ENCODE data around the gene NKAIN2. TPM values are rescaled to one million over a fixed set of nuclear protein-coding genes. Genes with fewer than 3 reads are reported as not detected.

NKAIN2 gene
- total RNA-seq, 1 experiment from 2014 or later = not detected

GRCh38 chr6:124524491-124525200, 721.0 kb downstream of the NKAIN2 start:
- H3K9me3 ChIP-seq (ENCODE audit: control insufficient read depth in 1 of 2, insufficient read depth in 1 of 2, low read depth in 1 of 2, low read length in 2 of 2) = no peaks in the 10 kb centered on the region
- no peaks in the 10 kb centered on the region for H4K20me1 ChIP-seq (ENCODE audit: insufficient read depth)
- H2AFZ ChIP-seq (ENCODE audit: low read depth, low read length, poor library complexity, severe bottlenecking) = no peak overlapping the region
- no peaks in the 10 kb centered on the region for H3K4me1 ChIP-seq (ENCODE audit: control insufficient read depth in 1 of 2, insufficient read depth in 2 of 2, low read length in 2 of 2)
- H3K79me2 ChIP-seq (ENCODE audit: insufficient read depth, low read length) = no peaks in the 10 kb centered on the region
- H3K36me3 ChIP-seq (ENCODE audit: control insufficient read depth in 1 of 2, insufficient read depth in 2 of 2, low read length in 2 of 2) = no peaks in the 10 kb centered on the region
- no peak for ATAC-seq
- no peaks in the 10 kb centered on the region for H3K9me2 ChIP-seq (ENCODE audit: insufficient read depth)
- intact Hi-C loops (cut with micrococcal nuclease) = no loop called here
- no peak overlapping the region for H3K4me2 ChIP-seq (ENCODE audit: low read length)
- DNase-seq (ENCODE audit: low read depth, low spot score) = no peak
- H3K4me3 ChIP-seq (replicated peaks in 1 of 2; ENCODE audit: low read depth in 1 of 2, low read length in 2 of 2) = no peak overlapping the region
- POLR2A ChIA-PET = no interaction called here
- H3K9ac ChIP-seq (ENCODE audit: low read length) = no peak overlapping the region
- RAD21 ChIA-PET (ENCODE audit: low non-redundant PET in 1 of 2, low total read pairs in 2 of 2, uncharacterized antibody in 2 of 2, unreplicated experiment in 2 of 2) = no interaction called here
- TF ChIP-seq EZH2 (IDR thresholded peaks at IDR 0.05) (no peak), MAX (IDR thresholded peaks at IDR 0.05) (no peak), EGR1 (IDR thresholded peaks at IDR 0.05; ENCODE audit: low read depth) (no peak), SP1 (IDR thresholded peaks at IDR 0.05; ENCODE audit: low read depth) (no peak), ZFX (IDR thresholded peaks at IDR 0.05) (no peak), RAD21 (IDR thresholded peaks at IDR 0.05; ENCODE audit: low read depth) (no peak), CBX3 (IDR thresholded peaks at IDR 0.05; ENCODE audit: low read depth) (no peak), SIN3A (IDR thresholded peaks at IDR 0.05; ENCODE audit: low read depth) (no peak), YY1 (IDR thresholded peaks at IDR 0.05; ENCODE audit: extremely low read depth, insufficient replicate concordance, low read depth, low read length) (no peak), ELF1 (IDR thresholded peaks at IDR 0.05; ENCODE audit: borderline replicate concordance, low read depth) (no peak), TCF7L2 (IDR thresholded peaks at IDR 0.05; ENCODE audit: borderline replicate concordance, extremely low read depth, insufficient read depth, insufficient read length) (no peak), POLR2AphosphoS5 (IDR thresholded peaks at IDR 0.05; ENCODE audit: low read depth, low read length) (no peak), CEBPB (IDR thresholded peaks at IDR 0.05; ENCODE audit: low read depth) (no peak)
- TF ChIP-seq, protein P1, sequence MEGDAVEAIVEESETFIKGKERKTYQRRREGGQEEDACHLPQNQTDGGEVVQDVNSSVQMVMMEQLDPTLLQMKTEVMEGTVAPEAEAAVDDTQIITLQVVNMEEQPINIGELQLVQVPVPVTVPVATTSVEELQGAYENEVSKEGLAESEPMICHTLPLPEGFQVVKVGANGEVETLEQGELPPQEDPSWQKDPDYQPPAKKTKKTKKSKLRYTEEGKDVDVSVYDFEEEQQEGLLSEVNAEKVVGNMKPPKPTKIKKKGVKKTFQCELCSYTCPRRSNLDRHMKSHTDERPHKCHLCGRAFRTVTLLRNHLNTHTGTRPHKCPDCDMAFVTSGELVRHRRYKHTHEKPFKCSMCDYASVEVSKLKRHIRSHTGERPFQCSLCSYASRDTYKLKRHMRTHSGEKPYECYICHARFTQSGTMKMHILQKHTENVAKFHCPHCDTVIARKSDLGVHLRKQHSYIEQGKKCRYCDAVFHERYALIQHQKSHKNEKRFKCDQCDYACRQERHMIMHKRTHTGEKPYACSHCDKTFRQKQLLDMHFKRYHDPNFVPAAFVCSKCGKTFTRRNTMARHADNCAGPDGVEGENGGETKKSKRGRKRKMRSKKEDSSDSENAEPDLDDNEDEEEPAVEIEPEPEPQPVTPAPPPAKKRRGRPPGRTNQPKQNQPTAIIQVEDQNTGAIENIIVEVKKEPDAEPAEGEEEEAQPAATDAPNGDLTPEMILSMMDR (IDR thresholded peaks at IDR 0.05 in 2 of 3, conservative IDR thresholded peaks at IDR 0.05 in 1 of 3; ENCODE audit: borderline replicate concordance in 1 of 3, insufficient read depth in 1 of 3, low read depth in 2 of 3, low read length in 2 of 3) = no peak
- TF ChIP-seq, protein P2, sequence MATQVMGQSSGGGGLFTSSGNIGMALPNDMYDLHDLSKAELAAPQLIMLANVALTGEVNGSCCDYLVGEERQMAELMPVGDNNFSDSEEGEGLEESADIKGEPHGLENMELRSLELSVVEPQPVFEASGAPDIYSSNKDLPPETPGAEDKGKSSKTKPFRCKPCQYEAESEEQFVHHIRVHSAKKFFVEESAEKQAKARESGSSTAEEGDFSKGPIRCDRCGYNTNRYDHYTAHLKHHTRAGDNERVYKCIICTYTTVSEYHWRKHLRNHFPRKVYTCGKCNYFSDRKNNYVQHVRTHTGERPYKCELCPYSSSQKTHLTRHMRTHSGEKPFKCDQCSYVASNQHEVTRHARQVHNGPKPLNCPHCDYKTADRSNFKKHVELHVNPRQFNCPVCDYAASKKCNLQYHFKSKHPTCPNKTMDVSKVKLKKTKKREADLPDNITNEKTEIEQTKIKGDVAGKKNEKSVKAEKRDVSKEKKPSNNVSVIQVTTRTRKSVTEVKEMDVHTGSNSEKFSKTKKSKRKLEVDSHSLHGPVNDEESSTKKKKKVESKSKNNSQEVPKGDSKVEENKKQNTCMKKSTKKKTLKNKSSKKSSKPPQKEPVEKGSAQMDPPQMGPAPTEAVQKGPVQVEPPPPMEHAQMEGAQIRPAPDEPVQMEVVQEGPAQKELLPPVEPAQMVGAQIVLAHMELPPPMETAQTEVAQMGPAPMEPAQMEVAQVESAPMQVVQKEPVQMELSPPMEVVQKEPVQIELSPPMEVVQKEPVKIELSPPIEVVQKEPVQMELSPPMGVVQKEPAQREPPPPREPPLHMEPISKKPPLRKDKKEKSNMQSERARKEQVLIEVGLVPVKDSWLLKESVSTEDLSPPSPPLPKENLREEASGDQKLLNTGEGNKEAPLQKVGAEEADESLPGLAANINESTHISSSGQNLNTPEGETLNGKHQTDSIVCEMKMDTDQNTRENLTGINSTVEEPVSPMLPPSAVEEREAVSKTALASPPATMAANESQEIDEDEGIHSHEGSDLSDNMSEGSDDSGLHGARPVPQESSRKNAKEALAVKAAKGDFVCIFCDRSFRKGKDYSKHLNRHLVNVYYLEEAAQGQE (IDR thresholded peaks at IDR 0.05; ENCODE audit: low read depth) = no peak
- no peaks in the 10 kb centered on the region for H3K27me3 ChIP-seq (ENCODE audit: insufficient read depth, low read length)
- no peak overlapping the region for H3K27ac ChIP-seq (ENCODE audit: low read depth, low read length)
- no TSS peak for BruUV-seq (replicated peaks)
- CTCF ChIA-PET = no interaction called here
